GM19025 (cell line): ENCODE measurements around the gene C15orf39.
"Not testable (repeated sequence)": the region's sequence is repeated elsewhere in the genome, so short reads cannot be mapped to it uniquely, and the experiment has no call there.

Experiments used
- ATAC-seq: cut with Tn5 transposase; IDR thresholded peaks from one replicate; pipeline ENCODE4 v1.9.1; 2021; ENCODE audit warnings: mild to moderate bottlenecking, low read depth, moderate library complexity; ENCODE audit not compliant: unreplicated experiment

The C15orf39 gene

DNA sequence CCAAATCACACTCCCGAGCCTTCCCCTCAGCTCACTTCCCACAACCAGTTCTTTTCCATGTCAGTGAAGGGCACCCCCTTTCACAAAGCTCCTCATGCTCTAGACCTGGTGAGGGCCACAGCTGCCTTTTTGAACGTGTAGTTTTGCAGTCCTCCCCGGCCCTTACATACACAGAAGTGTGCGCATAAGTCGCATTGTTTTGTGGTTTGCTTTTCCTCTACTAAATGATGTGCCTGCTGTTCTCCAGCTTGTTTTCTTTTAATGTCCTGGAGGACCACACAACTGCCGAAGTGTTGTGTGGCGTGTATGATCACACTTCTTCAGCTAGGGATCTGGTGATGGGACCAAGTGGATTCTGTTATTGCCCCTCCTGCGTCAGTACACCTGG lies 7.6 kb downstream of the C15orf39 start:
- ATAC-seq, result no peak

DNA sequence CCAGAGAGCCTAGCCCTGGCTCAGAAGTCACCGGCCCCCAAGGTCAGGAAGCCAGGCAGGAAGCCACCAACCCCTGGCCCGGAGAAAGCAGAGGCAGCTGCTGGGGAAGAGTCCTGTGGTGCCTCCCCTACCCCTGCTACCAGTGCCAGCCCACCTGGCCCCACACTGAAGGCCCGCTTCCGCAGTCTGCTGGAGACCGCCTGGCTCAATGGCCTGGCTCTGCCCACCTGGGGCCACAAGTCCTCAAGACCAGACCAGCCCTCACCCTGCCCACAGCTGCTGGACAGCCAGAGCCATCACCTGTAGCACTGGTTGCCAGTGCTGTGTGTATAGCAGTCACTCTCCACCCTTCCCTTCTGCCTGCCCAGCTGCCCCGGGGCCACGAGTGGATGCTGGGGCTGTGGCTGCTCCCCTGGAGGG lies 9.1 kb downstream of the C15orf39 start:
- ATAC-seq, result no peak

DNA sequence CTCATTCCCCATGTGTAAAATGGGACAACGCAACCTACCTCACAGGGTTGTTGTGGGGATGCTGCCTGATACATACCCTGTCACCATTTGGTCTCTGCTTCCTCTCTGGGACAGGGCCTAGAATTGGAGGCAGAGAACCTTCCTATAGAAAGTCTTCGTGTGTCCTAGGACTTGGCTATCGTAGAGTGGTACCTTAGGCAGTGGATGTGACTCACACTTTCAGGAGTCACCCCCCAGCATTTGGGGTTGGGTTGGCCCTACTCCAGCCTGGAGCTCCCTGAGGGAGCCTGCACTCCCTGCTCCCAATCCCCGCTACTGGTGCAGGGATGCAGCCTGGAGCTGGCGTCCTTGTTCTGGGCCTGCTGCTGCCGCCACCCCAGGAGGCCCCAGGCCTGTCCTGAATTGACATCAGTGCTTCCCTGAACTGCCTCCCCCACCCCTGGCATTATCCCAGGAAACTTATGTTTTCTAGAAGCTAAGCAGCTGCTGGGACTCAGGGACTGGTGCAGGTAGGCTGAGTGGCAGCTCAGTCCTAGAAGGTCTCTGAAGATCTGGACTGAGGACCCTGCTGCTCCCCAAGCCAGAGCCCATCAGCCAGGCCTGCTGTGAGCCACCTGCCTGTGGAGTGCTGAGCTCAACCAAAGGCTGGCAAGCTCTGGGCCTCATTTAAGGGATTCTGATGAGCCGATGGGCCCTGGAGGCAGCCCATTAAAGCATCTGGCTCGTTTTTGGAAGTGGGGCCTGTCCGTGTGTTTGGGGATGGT lies 9.9 kb downstream of the C15orf39 start:
- no peak for ATAC-seq

DNA sequence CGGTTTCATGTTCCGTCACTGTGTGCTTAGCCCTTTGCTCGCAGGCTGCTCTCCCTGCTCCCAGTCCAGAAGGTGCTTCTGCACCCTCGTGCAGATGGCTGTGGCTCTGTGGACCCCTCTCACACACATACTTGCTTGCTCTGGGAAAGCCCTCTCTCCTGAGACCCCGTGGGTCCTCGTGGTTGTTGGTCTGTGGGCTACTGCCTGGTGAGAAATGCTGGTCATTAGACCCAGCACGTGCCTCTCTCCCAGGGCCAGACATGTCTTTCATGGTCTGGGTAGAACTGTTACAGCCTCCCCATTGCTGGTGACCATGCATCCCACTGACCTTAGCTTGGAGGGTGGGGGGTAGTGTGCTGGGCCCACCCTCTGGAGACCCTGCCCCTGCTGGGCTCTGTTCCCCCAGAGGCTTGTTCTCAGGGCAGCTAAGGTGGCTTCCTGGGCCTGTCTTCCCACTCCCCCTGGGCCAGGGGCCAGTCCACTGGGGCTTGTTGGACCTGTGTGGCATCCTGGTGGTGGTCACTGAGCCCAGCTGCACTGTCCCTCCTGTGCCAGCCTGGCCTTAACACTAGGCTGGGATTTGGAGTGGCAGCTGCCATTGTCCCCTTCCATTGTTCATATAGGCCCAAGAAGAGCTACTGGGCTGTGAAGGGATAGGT lies 10.6 kb downstream of the C15orf39 start:
- no peak for ATAC-seq

DNA sequence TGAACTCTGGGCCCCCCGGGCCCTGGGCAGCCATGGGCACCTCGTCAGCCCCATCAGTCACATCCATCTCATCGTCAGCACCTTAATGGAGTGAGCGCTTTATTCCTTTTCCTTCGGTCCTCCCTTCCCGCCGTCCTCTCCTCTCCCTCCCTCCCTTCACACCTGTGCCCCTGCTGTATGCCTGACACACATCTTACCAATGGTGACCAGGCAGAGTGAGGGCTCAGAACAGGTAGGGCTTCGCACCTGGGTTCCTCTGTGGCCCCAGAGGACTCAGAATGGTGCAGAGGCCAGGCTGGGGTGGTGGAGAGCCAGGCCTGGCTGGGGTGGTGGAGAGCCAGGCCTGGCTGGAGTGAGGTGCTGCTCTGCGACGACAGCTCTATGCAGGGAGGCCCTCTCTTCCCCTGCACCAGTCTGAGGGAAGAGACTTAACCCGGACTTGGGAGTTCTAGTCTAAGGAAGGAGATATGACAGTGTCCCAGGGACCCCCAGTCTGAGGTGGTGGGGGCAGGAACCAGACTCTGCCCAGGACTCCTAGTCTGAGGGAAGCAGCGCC lies 11.6 kb downstream of the C15orf39 start:
- ATAC-seq, result no peak

DNA sequence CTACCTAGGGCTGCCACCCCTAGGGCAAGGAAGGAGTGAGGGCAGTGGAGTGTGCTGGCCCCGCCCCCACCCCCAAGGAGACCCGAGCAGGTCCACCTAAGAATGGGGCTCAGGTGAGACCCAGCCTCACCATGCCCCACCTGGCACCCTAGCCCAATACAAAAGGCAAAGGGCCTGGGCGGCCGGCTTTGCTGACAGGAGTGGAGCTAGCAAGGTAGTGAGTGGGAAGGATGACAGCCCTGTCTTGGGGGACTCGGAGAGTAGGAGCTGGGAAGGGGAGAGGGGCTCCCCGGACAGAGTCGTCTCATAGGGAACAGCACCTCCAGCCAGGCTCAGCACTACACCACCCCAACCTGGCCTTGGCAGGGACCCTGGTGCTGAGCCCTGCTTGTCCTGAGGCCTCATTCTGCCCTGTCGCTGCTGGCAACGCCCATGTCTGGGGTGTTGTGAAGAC lies 12.1 kb downstream of the C15orf39 start:
- no peak for ATAC-seq

DNA sequence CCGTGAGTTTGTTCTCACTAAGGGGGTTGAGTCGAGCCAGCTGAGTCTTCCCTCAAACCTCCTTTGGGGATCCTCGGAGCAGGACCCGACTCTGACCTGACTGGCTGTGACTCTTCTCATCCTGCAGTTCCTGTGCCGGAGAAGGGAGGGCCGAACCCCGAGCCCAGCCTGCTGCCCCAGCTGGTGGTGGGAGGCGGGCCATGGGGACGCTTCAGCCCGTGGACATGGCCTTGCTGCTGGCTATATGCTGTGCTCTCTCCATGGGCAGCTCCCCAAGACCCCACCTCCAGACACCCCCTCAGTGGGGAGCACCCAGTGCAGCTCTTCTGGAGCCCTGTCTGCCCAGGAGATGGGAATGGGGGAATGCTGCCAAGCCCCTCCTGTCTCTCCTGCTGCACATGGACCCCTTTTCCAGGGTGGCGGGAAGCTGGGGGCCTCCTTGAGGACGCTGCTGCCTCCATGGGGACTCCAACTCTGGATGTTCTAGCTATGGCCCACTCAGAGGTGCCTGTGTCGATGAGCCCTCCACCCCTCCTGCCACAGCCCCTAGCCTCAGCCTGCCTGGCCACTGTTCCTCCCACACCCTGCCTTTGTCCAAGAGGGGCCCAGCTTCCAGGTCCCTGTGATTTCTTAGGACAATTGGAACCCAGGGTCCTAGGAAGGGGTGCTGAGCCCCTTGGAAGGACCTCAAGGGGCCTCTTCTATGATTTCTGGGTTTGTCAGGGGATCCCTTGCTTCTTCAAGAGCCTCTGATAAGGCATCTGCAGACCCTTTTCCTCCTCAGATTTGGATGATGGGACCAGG lies 12.8 kb downstream of the C15orf39 start:
- ATAC-seq, result no peak

DNA sequence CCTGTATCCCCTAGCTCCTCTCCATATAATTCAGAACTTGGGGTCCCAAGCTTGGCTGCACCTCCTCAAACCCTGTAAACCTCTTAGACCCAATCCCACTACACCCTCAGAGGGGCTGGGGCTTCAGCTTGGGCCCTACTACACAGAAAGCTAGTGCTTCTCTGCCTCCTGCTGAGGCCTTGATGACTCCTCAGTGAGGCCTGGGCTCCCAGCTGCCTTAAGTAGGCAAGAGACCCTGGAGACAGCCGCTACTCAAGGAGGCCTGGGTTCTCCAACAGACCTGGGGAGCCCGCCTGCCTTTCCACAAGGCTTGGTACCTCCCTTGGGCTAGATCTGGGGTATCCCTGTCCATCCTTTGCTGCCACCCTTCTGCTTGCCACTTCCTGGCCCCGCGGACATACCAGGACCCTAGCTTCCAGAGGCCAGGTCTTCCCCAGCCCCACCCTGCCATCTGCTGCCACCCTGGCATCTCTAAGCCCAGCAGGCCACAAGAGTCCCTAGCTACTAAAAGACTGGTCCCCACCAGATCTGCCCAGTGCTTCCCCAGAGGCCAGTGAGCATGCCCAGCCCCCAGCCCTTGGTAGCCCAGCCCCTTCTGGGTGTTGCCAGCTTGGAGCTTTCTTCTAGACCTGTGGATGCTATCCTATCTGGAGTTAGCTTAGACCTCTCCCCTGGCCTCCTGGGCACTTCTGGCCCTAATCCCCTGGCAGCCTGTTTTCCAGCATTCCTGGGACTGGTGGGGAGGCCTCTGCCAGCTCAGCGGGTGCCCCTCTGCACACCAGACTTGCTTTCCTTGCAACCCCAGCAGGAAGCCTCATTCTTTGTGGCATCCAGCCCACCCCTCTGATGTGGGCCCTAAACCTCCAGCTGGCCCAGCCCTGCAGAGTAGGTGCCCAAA lies 13.7 kb downstream of the C15orf39 start:
- no peak for ATAC-seq

DNA sequence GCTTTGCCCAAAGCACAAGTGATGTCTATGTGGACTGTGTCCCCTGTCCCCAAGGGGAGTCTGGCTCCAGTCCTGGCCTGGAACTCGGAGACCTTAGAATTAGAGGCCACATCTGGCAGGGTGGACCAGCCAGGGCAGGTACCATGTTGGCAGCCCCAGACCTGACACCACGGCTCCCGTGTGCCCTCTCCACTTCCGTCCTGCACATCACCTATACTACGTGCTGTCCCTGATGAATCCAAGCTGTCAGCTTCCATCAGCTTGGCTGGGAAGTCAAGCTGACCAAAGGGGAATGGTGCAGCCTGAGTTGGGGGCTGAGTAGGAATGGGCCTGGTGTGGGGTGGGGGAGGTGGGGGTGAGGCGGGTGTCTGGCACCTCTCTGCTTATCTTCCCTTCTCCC lies 15.3 kb downstream of the C15orf39 start:
- no peak for ATAC-seq

DNA sequence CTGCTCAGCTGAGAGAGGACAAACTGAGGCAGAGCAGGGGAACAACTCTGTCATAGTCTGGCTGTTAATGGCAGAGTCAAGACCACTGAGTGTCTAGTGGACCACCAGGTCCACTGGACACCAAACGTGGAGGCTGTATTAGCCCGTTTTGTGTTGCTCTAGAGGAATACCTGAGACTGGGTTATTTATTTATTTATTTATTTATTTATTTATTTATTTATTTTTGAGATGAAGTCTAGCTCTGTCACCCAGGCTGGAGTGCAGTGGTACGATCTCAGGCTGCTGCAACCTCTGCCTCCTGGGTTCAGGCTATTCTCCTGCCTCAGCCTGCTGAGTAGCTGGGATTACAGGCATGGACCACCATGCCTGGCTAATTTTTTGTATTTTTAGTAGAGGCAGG lies 15.9 kb downstream of the C15orf39 start:
- not testable (repeated sequence) for ATAC-seq

DNA sequence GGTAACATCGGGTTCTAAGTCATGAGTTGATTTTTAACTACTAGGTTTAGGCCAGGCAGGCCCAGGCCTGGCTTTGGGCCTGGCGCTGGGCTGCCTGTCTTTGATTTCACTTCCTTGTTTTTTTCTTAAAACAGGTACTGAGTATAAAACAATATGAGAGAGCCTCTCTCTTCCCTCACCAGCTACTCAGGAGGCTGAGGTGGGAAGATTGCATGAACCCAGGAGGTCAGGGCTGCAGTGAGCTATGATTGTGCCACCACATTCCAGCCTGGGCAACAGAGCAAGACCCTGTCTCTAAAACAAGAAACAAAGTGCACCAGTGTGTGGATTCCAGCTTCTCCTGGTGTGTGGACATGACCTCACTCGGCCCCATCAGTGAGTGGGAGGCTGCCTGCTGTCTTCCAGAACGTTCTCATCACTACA lies 17.8 kb downstream of the C15orf39 start:
- ATAC-seq, result peak; percentile 43

DNA sequence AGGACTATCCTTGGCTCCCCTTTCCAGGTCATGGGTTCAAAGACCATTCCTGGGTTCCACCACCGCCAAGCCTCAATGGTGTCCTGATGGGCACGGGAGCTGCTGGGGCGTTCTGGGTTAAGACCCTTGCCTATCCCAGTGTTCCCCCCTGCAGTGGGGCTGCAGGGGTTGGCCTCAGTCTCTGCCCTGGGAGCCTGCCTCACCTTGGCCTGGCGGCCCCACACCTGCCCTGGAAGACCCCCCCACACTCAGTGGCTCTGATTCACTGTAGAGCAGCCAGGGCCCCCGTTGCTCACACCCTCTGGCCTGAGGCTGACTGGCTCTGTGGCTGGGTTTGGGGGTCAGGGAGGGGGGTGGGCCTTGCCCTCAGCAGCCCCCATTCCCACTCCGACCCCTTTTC lies 22.0 kb downstream of the C15orf39 start:
- ATAC-seq, result no peak

DNA sequence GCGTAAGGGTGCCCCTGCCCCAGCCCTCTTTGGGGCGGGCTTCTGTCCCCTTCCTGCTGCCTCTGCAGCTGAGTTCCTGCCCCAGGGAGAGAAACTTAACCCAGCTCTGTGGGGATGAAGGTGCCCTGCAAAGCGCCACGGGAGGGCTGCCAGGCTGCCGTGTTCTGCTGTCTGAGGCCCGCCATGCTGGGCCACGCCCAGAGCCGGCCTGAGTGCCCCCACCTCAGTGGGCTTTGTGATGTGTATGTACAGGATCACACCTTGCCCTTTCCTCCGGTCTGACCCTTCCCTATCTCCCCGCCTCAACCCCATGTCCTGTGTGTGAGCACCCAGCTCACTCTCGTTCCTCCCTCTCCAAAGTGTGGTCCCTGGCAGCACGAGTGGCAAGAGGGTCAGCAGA lies 22.6 kb downstream of the C15orf39 start:
- no peak for ATAC-seq

DNA sequence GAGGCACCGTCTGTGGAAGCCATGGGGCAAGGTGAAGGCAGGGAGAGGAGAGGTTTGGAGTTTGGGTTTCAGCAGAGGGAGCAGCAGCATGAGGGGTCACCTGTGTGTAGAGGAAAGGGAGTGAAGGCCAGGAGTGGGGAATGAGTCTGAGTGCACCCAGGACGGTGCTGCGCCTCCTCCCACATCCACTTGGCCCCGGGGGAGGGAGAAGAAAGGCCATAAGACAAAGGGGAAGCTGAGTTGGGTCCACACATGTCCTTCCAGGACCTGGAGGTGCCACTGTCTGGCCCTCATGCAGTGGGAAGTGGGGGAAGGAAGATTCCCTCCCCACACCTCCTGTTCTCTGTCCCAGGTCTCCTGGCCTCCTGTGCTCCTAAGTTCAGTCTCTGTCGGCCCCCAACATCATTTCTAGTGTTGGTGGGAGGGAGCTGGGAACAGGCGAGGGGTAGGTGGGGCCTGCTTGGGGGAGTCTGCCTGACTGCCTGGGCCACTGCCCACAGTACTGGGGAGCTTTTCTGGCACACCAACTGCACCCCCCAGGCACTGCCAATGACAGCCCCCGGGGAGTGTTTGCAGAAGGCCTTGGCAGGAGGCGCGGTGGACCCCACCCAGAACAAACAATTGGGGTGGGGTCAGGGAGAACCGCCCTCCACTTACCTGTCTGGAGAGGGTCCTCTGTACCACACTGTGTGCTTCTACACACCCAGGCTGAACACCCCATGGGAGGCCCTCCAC lies 23.6 kb downstream of the C15orf39 start:
- not testable (repeated sequence) for ATAC-seq

DNA sequence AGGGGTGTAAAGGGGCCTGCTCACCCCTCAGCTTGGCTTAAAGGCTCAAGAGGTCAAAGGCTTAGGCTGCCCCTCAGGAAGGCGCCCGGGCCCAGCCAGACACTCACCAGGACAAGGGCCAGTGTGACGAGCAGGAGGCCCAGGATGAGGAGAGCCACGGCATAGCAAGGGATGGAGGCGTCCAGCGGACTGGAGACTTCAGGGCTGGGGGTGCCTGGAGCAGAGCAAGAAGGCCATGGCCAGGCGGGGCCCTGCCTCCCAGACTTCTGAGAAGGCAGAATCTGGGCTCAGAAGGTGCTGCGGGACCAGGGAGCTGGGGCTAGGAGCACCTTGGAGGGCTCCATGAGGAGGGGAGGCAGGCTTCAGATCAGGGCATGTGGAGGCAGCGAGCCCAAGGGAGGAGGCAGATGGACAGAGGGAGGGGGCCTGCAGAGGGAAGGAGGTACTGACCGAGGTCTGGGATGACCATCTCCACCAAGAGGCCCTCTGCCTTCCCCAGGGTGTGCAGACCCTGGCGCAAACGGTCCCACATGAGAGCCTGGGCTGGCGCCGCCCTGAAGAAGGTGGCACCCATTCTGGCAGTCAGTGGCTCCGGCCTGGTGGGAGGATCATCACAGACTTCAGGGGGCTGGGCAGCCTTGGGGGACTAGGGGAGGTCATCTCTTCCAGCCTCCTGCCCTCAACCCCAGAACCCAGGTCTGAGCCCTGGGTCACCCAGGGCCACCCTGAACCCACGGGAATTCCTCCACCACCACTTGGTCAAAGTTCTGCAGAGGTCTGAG lies 24.5 kb downstream of the C15orf39 start:
- no peak for ATAC-seq

DNA sequence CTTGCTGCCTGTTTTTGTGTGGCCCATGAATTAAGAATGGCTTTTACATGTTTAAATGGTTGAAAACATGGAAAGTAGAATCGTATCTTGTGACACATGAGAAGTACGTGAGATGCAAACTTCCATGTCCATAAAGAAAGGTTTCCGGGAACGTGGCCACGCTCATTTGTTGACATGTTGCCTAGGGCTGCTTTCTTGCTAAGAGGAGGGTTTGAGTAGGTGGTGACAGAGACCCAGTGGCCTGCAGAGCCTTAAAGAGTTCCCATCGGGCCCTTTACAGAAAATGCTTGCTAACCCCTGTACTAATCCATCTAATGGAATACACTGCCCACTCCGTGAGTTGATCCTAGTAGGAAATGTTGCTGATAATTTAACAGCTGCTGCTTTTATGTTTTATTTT lies 25.4 kb downstream of the C15orf39 start:
- ATAC-seq, result not testable (repeated sequence)

DNA sequence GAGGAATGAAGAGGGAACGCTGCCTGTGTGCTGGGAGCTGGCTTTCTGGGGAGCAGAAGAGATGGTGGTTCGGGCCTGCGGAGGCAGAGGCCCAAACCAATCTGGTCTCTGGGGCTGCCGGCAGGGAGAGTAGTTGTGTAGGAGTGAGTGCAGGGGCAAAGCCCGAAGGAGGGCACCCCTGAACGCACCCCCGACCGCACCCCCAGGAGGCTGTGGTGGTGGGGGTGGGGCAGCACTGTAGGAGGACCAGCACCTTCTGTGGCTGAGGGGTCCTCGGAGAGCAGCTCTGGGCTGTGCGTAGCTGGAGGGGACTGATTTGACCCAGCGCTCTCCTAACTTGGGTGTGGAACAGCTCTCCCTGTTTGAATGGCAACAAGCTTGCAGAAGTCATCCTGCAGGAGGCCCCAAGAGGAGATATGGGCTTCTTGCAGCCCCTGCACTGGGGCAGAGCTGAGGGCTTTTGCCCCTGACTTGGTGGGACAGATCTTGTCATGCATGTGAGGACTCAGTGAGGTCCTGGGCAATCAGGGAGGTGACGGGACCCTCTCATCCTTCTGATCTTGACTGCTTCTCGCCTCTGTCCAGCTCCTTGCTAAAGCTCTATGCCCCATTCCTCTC lies 26.1 kb downstream of the C15orf39 start:
- ATAC-seq, result no peak

DNA sequence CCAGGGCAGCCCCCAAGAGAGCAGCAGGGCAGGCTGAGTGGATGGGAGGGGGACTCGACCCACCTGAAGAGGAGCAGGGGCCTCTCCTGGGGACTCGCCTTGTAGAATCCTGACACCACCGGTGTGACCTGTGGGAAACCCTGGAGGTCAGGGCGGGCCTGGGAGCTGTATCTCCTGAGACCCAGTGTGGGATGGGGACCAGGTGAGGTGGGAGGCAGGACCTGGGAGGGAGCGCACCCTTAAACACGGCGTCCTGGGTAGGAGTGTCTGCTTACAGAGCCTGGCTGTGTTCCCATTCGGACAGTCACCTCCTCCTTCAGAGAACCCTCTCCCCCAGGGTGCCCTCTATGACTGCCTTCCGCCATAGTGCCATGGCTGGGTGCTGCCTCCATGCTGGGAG lies 27.1 kb downstream of the C15orf39 start:
- ATAC-seq, result no peak
